IPS-NIHi7 (cell line): Measurements from ENCODE around the gene PARVB.

Experiments used
- DNase-seq: peaks from one replicate; pipeline ENCODE4 v3.0.0; 2012; ENCODE audit warnings: mixed read lengths; ENCODE audit errors: extremely low spot score

The PARVB gene

GRCh38 chr22:44160421-44160820 lies 136.3 kb downstream of the PARVB start:
- no peak for DNase-seq

GRCh38 chr22:44161673-44162072 lies 137.6 kb downstream of the PARVB start:
- DNase-seq, result no peak

- no peak for DNase-seq
Measured at GRCh38 chr22:44162960-44163359, 138.9 kb downstream of the PARVB start.

GRCh38 chr22:44163536-44163935 lies 139.4 kb downstream of the PARVB start:
- no peak for DNase-seq

GRCh38 chr22:44164031-44164430 lies 139.9 kb downstream of the PARVB start:
- no peak for DNase-seq

GRCh38 chr22:44165286-44165874 lies 141.3 kb downstream of the PARVB start:
- no peak for DNase-seq

GRCh38 chr22:44166498-44167276 lies 142.6 kb downstream of the PARVB start:
- no peak for DNase-seq

- no peak for DNase-seq
Measured at GRCh38 chr22:44167501-44167900, 143.4 kb downstream of the PARVB start.

- DNase-seq, result no peak
Measured at GRCh38 chr22:44168206-44168605, 144.1 kb downstream of the PARVB start.

- DNase-seq, result no peak
Measured at GRCh38 chr22:44170470-44170869, 146.4 kb downstream of the PARVB start.

GRCh38 chr22:44171561-44171960 lies 147.5 kb downstream of the PARVB start:
- no peak for DNase-seq

- peak; percentile 53 for DNase-seq
Measured at GRCh38 chr22:44172370-44173108, 148.4 kb downstream of the PARVB start.

GRCh38 chr22:44173154-44173553 lies 149.1 kb downstream of the PARVB start:
- no peak for DNase-seq

GRCh38 chr22:44175676-44176075 lies 151.6 kb downstream of the PARVB start:
- no peak for DNase-seq

- no peak for DNase-seq
Measured at GRCh38 chr22:44179196-44179988, 155.3 kb downstream of the PARVB start.

GRCh38 chr22:44179989-44180705 lies 156.0 kb downstream of the PARVB start:
- no peak for DNase-seq

GRCh38 chr22:44180706-44181032 lies 156.6 kb downstream of the PARVB start, which contains the start of gene PARVG:
Gene PARVG, plus strand, starts transcription at chr22:44180925. Its CDS starts 2,405 bp downstream, at chr22:44183330.
- DNase-seq, result peak; percentile 75

GRCh38 chr22:44181033-44181911 lies 157.2 kb downstream of the PARVB start:
- DNase-seq, result no peak

GRCh38 chr22:44181912-44182587 lies 157.9 kb downstream of the PARVB start:
- DNase-seq, result no peak
